SU-DHL-6 (cell line): ENCODE measurements around the gene DGKG.

Experiments
- H2AFZ ChIP-seq: fragments of 200-600 bp; sonication (generic); 2 replicates; pipeline ENCODE4 v1.6.1; 2014; ENCODE audit warnings: low read depth, mild to moderate bottlenecking, moderate library complexity, mixed read lengths, antibody characterized with exemption, low read length; ENCODE audit not compliant: severe bottlenecking
- H3F3A ChIP-seq: fragments of 200-600 bp; shearing (Covaris generic); 2 replicates; pipeline ENCODE4 v1.6.0; 2016; ENCODE audit warnings: antibody characterized with exemption, mild to moderate bottlenecking; ENCODE audit not compliant: insufficient read depth
- H3K27ac ChIP-seq: fragments of 200-600 bp; sonication (generic); 2 replicates; pipeline ENCODE4 v1.5.1; 2016; ENCODE audit warnings: low read depth, mild to moderate bottlenecking, low read length, moderate library complexity, mixed read lengths
- H3K27me3 ChIP-seq: fragments of 200-600 bp; sonication (generic), shearing (Covaris generic); 2 replicates; pipeline ENCODE4 v1.6.0; 2014; ENCODE audit warnings: mild to moderate bottlenecking, low read length
- H3K36me3 ChIP-seq: fragments of 200-600 bp; sonication (generic); 2 replicates; pipeline ENCODE4 v1.6.1; 2014; ENCODE audit warnings: mild to moderate bottlenecking, low read length, mixed read lengths
- H3K4me2 ChIP-seq: fragments of 300-600, 200-600 bp; shearing (Covaris generic), sonication (generic); 2 replicates; pipeline ENCODE4 v1.6.0; 2014; ENCODE audit warnings: low read length, low read depth, mild to moderate bottlenecking; ENCODE audit not compliant: poor library complexity, severe bottlenecking
- H3K4me3 ChIP-seq: fragments of 200-600 bp; sonication (generic); 2 replicates; pipeline ENCODE4 v1.5.1; 2014; ENCODE audit warnings: antibody characterized with exemption, low read length, mild to moderate bottlenecking, mixed read lengths; ENCODE audit not compliant: insufficient read depth, poor library complexity, severe bottlenecking
- H3K79me2 ChIP-seq: fragments of 200-600 bp; sonication (generic); 2 replicates; pipeline ENCODE4 v1.6.1; 2014; ENCODE audit warnings: mild to moderate bottlenecking, low read length, moderate library complexity; ENCODE audit not compliant: insufficient read depth
- H3K9ac ChIP-seq: fragments of 200-600 bp; sonication (generic); 2 replicates; pipeline ENCODE4 v1.7.0; 2014; ENCODE audit warnings: mild to moderate bottlenecking, low read length
- H3K9me2 ChIP-seq: fragments of 200-600 bp; sonication (generic); replicated peaks from 2 replicates; pipeline ENCODE4 v1.6.1; 2014; ENCODE audit warnings: low read length; ENCODE audit not compliant: insufficient read depth
- H3K9me3 ChIP-seq: fragments of 200-600 bp; sonication (generic); 2 replicates; pipeline ENCODE4 v1.6.1; 2014; ENCODE audit warnings: low read length, mixed read lengths; ENCODE audit not compliant: insufficient read depth
- H4K20me1 ChIP-seq: fragments of 200-600 bp; sonication (generic); 2 replicates; pipeline ENCODE4 v1.6.1; 2014; ENCODE audit warnings: low read depth, mild to moderate bottlenecking, antibody characterized with exemption, low read length, moderate library complexity, mixed read lengths
- EZH2phosphoT487 ChIP-seq: fragments of 200-600 bp; sonication (generic), shearing (Covaris generic); conservative IDR thresholded peaks from 2 replicates; pipeline ENCODE4 v1.6.1; 2018; ENCODE audit warnings: mild to moderate bottlenecking, antibody characterized with exemption, low read length, moderate library complexity, mixed read lengths
- TF ChIP-seq, protein P1 (sequence below): fragments of 200-600 bp; sonication (generic); IDR thresholded peaks from one replicate; pipeline ENCODE4 v1.5.1; 2017; ENCODE audit warnings: antibody characterized with exemption, mild to moderate bottlenecking, low read length, moderate library complexity; ENCODE audit not compliant: insufficient read depth, poor library complexity, severe bottlenecking

DGKG gene

DNA sequence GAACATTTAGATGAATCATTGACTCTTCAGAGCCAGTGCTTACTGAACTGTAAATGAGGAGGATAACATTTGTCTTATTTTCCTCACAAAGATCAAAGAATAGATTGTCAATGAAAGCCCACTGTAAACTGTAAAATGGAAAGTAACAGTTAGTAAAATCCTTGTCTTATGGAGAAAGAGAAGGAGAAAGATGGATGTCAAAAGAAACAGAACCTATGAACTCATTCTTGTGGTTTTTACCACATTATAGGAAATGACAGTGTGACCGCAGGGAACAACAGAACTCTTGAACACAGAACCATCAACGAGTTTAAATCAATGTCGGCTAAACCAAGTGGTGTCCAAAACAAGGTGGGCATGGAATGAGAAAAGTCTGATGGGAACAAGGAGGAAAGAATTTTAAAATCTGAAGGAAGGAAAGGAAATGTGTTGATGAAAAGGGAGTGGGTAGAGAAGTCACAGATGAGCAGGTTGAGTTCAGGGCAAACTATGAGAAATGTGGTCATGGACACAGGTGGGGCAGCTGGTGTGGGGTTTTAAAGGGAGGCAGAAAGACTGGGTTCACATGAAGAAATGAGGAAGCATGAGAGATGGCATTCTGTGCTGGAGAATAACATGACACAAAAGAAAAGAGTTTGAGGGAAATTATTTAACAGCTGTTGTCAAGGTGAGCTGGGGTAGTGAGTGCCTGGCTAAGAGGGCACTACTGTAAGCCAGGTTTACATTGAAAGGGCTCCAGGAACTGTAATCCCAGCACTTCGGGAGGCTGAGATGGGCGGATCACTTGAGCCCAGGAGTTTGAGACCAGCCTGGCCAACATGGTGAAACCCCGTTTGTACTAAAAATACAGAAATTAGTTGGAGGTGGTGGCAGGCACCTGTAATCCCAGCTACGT lies 210.7 kb downstream of the DGKG start:
- no peaks in the 10 kb centered on the region for H3K36me3 ChIP-seq
- H3K4me2 ChIP-seq = no peak overlapping the region
- no peaks in the 10 kb centered on the region for H3K9me2 ChIP-seq
- TF ChIP-seq EZH2phosphoT487 = no peak
- TF ChIP-seq, protein P1, sequence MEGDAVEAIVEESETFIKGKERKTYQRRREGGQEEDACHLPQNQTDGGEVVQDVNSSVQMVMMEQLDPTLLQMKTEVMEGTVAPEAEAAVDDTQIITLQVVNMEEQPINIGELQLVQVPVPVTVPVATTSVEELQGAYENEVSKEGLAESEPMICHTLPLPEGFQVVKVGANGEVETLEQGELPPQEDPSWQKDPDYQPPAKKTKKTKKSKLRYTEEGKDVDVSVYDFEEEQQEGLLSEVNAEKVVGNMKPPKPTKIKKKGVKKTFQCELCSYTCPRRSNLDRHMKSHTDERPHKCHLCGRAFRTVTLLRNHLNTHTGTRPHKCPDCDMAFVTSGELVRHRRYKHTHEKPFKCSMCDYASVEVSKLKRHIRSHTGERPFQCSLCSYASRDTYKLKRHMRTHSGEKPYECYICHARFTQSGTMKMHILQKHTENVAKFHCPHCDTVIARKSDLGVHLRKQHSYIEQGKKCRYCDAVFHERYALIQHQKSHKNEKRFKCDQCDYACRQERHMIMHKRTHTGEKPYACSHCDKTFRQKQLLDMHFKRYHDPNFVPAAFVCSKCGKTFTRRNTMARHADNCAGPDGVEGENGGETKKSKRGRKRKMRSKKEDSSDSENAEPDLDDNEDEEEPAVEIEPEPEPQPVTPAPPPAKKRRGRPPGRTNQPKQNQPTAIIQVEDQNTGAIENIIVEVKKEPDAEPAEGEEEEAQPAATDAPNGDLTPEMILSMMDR = no peak
- H3K4me3 ChIP-seq = no peak overlapping the region
- peaks cover 5% of the 10 kb centered on the region; the same call in 1 of the 2 replicates for H3F3A ChIP-seq
- no peak overlapping the region for H3K9ac ChIP-seq
- no peaks in the 10 kb centered on the region for H3K9me3 ChIP-seq
- H4K20me1 ChIP-seq = no peaks in the 10 kb centered on the region
- no peaks in the 10 kb centered on the region for H3K79me2 ChIP-seq
- H3K27ac ChIP-seq = no peak overlapping the region
- no peak overlapping the region for H2AFZ ChIP-seq
- no peaks in the 10 kb centered on the region for H3K27me3 ChIP-seq

DNA sequence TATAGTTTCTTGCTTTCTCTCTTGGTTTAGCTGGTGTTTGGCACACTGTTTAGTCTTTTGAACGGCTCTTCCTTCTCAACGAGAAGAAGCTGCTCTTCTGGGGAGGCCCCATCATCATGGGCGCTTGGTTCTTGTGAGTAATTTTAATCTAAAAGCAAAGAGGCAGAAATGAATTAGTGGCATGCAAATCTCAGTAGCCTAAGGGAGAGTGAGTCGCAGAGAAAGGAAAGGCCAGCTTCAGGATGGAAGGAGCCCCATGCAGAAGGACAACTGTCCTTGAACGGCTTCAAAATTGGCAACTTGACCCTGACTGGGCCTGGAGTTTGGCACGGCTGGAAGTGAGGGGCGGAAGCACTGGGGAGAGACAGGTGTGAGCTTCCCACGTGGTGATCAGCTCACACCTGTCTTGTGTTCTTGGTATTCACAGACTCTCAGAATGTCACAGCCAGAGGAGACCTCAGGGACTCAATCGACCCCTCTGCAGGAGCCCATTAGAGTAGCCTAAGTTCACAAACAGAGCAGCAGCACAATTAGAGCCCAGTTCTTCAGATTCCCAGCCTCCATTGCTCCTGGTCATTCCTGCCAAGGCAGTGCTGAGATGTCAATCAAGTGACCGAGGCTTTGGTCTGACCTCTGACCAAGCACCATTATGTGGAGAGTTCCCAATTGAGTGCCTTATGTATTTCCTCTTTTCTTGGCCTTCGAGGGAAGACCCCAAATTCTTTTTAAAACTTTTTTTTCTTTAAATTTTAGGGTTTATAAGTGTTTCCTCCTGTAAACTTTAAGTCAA lies 211.8 kb downstream of the DGKG start:
- Histone ChIP-seq H3F3A (peaks cover 5% of the 10 kb centered on the region; the same call in 1 of the 2 replicates), H3K9me3 (no peaks in the 10 kb centered on the region), H3K4me3 (no peak overlapping the region), H3K27me3 (no peaks in the 10 kb centered on the region), H2AFZ (no peak overlapping the region), H3K4me2 (no peak overlapping the region), H3K9me2 (no peaks in the 10 kb centered on the region), H3K27ac (no peak overlapping the region), H3K79me2 (no peaks in the 10 kb centered on the region), H3K9ac (no peak overlapping the region), H4K20me1 (no peaks in the 10 kb centered on the region), H3K36me3 (no peaks in the 10 kb centered on the region)
- no peak for TF ChIP-seq EZH2phosphoT487
- TF ChIP-seq, protein P1 = no peak

DNA sequence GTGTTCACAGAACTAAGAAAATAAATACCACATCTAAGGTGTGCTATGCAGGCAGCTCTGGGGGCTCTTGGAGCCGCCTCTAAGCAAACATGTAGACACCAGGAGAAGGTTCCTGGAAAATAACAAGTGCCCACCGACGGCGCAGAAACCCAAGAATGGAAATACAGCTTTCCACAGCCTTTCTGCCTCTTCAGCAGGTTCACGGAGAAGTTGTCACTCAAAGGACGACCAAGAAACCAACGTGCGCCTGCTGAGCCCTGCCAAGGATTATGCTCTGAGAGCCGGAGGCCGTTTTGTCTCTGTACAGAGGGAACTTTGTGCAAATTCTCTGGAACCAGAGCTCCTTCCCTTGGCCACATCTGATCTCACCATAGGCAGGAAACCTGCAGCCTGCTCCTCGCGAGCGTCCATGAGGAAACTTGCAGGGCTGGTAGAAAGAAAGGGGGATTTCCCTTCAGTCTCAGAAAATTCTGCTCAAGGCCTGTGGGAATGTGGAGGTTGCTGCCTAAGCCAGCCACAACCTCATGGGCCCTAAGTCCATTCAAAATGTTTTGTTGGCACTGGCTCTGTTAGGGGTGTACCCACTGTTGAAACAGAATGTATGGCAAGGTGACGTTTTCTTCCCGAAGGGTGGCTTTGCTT lies 212.6 kb downstream of the DGKG start:
- no peaks in the 10 kb centered on the region for H3K79me2 ChIP-seq
- H3K9ac ChIP-seq = no peak overlapping the region
- no peak overlapping the region for H3K4me2 ChIP-seq
- H4K20me1 ChIP-seq = no peaks in the 10 kb centered on the region
- H3K9me3 ChIP-seq = no peaks in the 10 kb centered on the region
- TF ChIP-seq EZH2phosphoT487 = no peak
- TF ChIP-seq, protein P1 = no peak
- no peak overlapping the region for H3K27ac ChIP-seq
- H2AFZ ChIP-seq = no peak overlapping the region
- no peaks in the 10 kb centered on the region for H3K36me3 ChIP-seq
- peaks cover 5% of the 10 kb centered on the region; the same call in 1 of the 2 replicates for H3F3A ChIP-seq
- no peak overlapping the region for H3K4me3 ChIP-seq
- H3K27me3 ChIP-seq = no peaks in the 10 kb centered on the region
- no peaks in the 10 kb centered on the region for H3K9me2 ChIP-seq
